HEK293 (cell line): Measurements from ENCODE around the gene TRIM44.

Source experiments
- FEZF1 ChIP-seq: fragments of 450-650 bp; formaldehyde crosslinking; IDR thresholded peaks from 2 replicates; pipeline ENCODE4 v1.5.1; 2016; ENCODE audit warnings: missing biosample characterization, missing genetic modification characterization
- REPIN1 ChIP-seq: fragments of 450-650 bp; formaldehyde crosslinking; IDR thresholded peaks from 2 replicates; pipeline ENCODE4 v1.5.1; 2017; ENCODE audit warnings: missing biosample characterization, missing genetic modification characterization, low read depth
- SP3 ChIP-seq: fragments of 450-650 bp; formaldehyde crosslinking; IDR thresholded peaks from 2 replicates; pipeline ENCODE4 v1.5.1; 2016; ENCODE audit warnings: missing biosample characterization, missing genetic modification characterization
- ZBTB10 ChIP-seq: fragments of 450-650 bp; formaldehyde crosslinking; IDR thresholded peaks from 2 replicates; pipeline ENCODE4 v1.5.1; 2016; ENCODE audit warnings: missing biosample characterization, missing genetic modification characterization
- ZBTB7A ChIP-seq: fragments of 450-650 bp; formaldehyde crosslinking; IDR thresholded peaks from 2 replicates; pipeline ENCODE4 v1.5.1; 2016; ENCODE audit warnings: low read depth, missing biosample characterization, missing genetic modification characterization
- ZNF121 ChIP-seq: fragments of 450-650 bp; formaldehyde crosslinking; IDR thresholded peaks from 2 replicates; pipeline ENCODE4 v1.5.1; 2016; ENCODE audit warnings: missing biosample characterization, missing genetic modification characterization
- ZNF18 ChIP-seq: fragments of 450-650 bp; formaldehyde crosslinking; IDR thresholded peaks from 2 replicates; pipeline ENCODE4 v1.5.1; 2016; ENCODE audit warnings: missing biosample characterization, missing genetic modification characterization
- ZNF202 ChIP-seq: fragments of 450-650 bp; formaldehyde crosslinking; IDR thresholded peaks from 2 replicates; pipeline ENCODE4 v1.5.1; 2016; ENCODE audit warnings: missing biosample characterization, missing genetic modification characterization, borderline replicate concordance
- ZNF302 ChIP-seq: fragments of 450-650 bp; formaldehyde crosslinking; IDR thresholded peaks from 2 replicates; pipeline ENCODE4 v1.5.1; 2016; ENCODE audit warnings: missing biosample characterization, missing genetic modification characterization, low read depth
- ZNF354C ChIP-seq: fragments of 450-650 bp; formaldehyde crosslinking; IDR thresholded peaks from 2 replicates; pipeline ENCODE4 v1.5.1; 2016; ENCODE audit warnings: missing biosample characterization, missing genetic modification characterization, low read depth, borderline replicate concordance
- ZNF416 ChIP-seq: fragments of 450-650 bp; formaldehyde crosslinking; IDR thresholded peaks from 2 replicates; pipeline ENCODE4 v1.5.1; 2016; ENCODE audit warnings: missing biosample characterization, missing genetic modification characterization
- ZNF544 ChIP-seq: fragments of 450-650 bp; formaldehyde crosslinking; IDR thresholded peaks from 2 replicates; pipeline ENCODE4 v1.5.0; 2017; ENCODE audit warnings: missing biosample characterization, missing genetic modification characterization
- ZNF549 ChIP-seq: fragments of 450-650 bp; IDR thresholded peaks from 2 replicates; pipeline ENCODE4 v1.5.1; 2018; ENCODE audit warnings: missing biosample characterization, missing genetic modification characterization, mild to moderate bottlenecking, inconsistent platforms, moderate library complexity
- ZNF580 ChIP-seq: fragments of 450-650 bp; formaldehyde crosslinking; IDR thresholded peaks from 2 replicates; pipeline ENCODE4 v1.5.1; 2016; ENCODE audit warnings: missing biosample characterization, missing genetic modification characterization
- ZNF596 ChIP-seq: fragments of 450-650 bp; IDR thresholded peaks from 2 replicates; pipeline ENCODE4 v1.5.0; 2018; ENCODE audit warnings: missing biosample characterization, mild to moderate bottlenecking, missing genetic modification characterization, moderate library complexity
- ZNF664 ChIP-seq: fragments of 450-650 bp; formaldehyde crosslinking; IDR thresholded peaks from 2 replicates; pipeline ENCODE4 v1.5.1; 2016; ENCODE audit warnings: missing biosample characterization, missing genetic modification characterization
- ZNF701 ChIP-seq: fragments of 450-650 bp; formaldehyde crosslinking; IDR thresholded peaks from 2 replicates; pipeline ENCODE4 v1.5.1; 2016; ENCODE audit warnings: missing biosample characterization, missing genetic modification characterization
- ZNF707 ChIP-seq: fragments of 450-650 bp; formaldehyde crosslinking; IDR thresholded peaks from 2 replicates; pipeline ENCODE4 v1.5.1; 2016; ENCODE audit warnings: missing biosample characterization, missing genetic modification characterization
- ZNF768 ChIP-seq: fragments of 450-650 bp; formaldehyde crosslinking; IDR thresholded peaks from 2 replicates; pipeline ENCODE4 v1.5.1; 2018; ENCODE audit warnings: missing biosample characterization, mild to moderate bottlenecking, missing genetic modification characterization
- ZNF830 ChIP-seq: fragments of 450-650 bp; IDR thresholded peaks from 2 replicates; pipeline ENCODE4 v1.5.0; 2018; ENCODE audit warnings: missing biosample characterization, missing genetic modification characterization, low read depth, mild to moderate bottlenecking, moderate library complexity
- ZXDB ChIP-seq: fragments of 450-650 bp; formaldehyde crosslinking; IDR thresholded peaks from 2 replicates; pipeline ENCODE4 v1.5.1; 2016; ENCODE audit warnings: missing biosample characterization, missing genetic modification characterization
- TF ChIP-seq, protein P1 (sequence below): fragments of 450-650 bp; formaldehyde crosslinking; IDR thresholded peaks from 2 replicates; pipeline ENCODE4 v1.5.1; 2017; ENCODE audit warnings: missing biosample characterization, mild to moderate bottlenecking, missing genetic modification characterization, moderate library complexity
- TF ChIP-seq, protein P2 (sequence below): fragments of 450-650 bp; formaldehyde crosslinking; IDR thresholded peaks from 2 replicates; pipeline ENCODE4 v1.5.1; 2016; ENCODE audit warnings: missing biosample characterization, missing genetic modification characterization
- TF ChIP-seq, protein P3 (sequence below): fragments of 450-650 bp; formaldehyde crosslinking; IDR thresholded peaks from 2 replicates; pipeline ENCODE4 v1.5.1; 2016; ENCODE audit warnings: missing biosample characterization, missing genetic modification characterization, borderline replicate concordance
- TF ChIP-seq, protein P4 (sequence below): fragments of 450-650 bp; formaldehyde crosslinking; IDR thresholded peaks from 2 replicates; pipeline ENCODE4 v1.5.1; 2017; ENCODE audit warnings: missing biosample characterization, missing genetic modification characterization

The TRIM44 gene

GRCh38 chr11:35621620-35622019 lies 41.0 kb upstream of the TRIM44 start (continued):
- TF ChIP-seq, protein P1, sequence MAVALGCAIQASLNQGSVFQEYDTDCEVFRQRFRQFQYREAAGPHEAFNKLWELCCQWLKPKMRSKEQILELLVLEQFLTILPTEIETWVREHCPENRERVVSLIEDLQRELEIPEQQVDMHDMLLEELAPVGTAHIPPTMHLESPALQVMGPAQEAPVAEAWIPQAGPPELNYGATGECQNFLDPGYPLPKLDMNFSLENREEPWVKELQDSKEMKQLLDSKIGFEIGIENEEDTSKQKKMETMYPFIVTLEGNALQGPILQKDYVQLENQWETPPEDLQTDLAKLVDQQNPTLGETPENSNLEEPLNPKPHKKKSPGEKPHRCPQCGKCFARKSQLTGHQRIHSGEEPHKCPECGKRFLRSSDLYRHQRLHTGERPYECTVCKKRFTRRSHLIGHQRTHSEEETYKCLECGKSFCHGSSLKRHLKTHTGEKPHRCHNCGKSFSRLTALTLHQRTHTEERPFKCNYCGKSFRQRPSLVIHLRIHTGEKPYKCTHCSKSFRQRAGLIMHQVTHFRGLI (tag by site-specific recombination), result no peak
- TF ChIP-seq ZXDB (tag by site-specific recombination) (peak; percentile 62), ZNF416 (tag by site-specific recombination) (no peak), ZNF202 (tag by site-specific recombination) (no peak), ZNF664 (tag by site-specific recombination) (no peak), FEZF1 (tag by site-specific recombination) (peak; percentile 89), SP3 (tag by site-specific recombination) (no peak), ZNF302 (tag by site-specific recombination) (no peak), ZNF549 (tag by site-specific recombination) (no peak), ZNF121 (tag by site-specific recombination) (no peak), ZNF768 (tag by site-specific recombination) (no peak), ZNF580 (tag by site-specific recombination) (peak; percentile 54; the same call in 1 of the 2 replicates), ZNF544 (tag by site-specific recombination) (no peak), REPIN1 (no peak), ZBTB10 (tag by site-specific recombination) (no peak), ZBTB7A (tag by site-specific recombination) (no peak), ZNF707 (tag by site-specific recombination) (no peak), ZNF830 (tag by site-specific recombination) (no peak), ZNF701 (tag by site-specific recombination) (no peak), ZNF596 (tag by site-specific recombination) (no peak), ZNF18 (tag by site-specific recombination) (peak; percentile 15; the same call in 1 of the 2 replicates), ZNF354C (no peak)
- TF ChIP-seq, protein P2, sequence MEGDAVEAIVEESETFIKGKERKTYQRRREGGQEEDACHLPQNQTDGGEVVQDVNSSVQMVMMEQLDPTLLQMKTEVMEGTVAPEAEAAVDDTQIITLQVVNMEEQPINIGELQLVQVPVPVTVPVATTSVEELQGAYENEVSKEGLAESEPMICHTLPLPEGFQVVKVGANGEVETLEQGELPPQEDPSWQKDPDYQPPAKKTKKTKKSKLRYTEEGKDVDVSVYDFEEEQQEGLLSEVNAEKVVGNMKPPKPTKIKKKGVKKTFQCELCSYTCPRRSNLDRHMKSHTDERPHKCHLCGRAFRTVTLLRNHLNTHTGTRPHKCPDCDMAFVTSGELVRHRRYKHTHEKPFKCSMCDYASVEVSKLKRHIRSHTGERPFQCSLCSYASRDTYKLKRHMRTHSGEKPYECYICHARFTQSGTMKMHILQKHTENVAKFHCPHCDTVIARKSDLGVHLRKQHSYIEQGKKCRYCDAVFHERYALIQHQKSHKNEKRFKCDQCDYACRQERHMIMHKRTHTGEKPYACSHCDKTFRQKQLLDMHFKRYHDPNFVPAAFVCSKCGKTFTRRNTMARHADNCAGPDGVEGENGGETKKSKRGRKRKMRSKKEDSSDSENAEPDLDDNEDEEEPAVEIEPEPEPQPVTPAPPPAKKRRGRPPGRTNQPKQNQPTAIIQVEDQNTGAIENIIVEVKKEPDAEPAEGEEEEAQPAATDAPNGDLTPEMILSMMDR (tag by site-specific recombination), result no peak
- TF ChIP-seq, protein P3, sequence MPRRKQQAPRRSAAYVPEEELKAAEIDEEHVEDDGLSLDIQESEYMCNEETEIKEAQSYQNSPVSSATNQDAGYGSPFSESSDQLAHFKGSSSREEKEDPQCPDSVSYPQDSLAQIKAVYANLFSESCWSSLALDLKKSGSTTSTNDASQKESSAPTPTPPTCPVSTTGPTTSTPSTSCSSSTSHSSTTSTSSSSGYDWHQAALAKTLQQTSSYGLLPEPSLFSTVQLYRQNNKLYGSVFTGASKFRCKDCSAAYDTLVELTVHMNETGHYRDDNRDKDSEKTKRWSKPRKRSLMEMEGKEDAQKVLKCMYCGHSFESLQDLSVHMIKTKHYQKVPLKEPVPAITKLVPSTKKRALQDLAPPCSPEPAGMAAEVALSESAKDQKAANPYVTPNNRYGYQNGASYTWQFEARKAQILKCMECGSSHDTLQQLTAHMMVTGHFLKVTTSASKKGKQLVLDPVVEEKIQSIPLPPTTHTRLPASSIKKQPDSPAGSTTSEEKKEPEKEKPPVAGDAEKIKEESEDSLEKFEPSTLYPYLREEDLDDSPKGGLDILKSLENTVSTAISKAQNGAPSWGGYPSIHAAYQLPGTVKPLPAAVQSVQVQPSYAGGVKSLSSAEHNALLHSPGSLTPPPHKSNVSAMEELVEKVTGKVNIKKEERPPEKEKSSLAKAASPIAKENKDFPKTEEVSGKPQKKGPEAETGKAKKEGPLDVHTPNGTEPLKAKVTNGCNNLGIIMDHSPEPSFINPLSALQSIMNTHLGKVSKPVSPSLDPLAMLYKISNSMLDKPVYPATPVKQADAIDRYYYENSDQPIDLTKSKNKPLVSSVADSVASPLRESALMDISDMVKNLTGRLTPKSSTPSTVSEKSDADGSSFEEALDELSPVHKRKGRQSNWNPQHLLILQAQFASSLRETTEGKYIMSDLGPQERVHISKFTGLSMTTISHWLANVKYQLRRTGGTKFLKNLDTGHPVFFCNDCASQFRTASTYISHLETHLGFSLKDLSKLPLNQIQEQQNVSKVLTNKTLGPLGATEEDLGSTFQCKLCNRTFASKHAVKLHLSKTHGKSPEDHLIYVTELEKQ (tag by site-specific recombination), result no peak
- TF ChIP-seq, protein P4, sequence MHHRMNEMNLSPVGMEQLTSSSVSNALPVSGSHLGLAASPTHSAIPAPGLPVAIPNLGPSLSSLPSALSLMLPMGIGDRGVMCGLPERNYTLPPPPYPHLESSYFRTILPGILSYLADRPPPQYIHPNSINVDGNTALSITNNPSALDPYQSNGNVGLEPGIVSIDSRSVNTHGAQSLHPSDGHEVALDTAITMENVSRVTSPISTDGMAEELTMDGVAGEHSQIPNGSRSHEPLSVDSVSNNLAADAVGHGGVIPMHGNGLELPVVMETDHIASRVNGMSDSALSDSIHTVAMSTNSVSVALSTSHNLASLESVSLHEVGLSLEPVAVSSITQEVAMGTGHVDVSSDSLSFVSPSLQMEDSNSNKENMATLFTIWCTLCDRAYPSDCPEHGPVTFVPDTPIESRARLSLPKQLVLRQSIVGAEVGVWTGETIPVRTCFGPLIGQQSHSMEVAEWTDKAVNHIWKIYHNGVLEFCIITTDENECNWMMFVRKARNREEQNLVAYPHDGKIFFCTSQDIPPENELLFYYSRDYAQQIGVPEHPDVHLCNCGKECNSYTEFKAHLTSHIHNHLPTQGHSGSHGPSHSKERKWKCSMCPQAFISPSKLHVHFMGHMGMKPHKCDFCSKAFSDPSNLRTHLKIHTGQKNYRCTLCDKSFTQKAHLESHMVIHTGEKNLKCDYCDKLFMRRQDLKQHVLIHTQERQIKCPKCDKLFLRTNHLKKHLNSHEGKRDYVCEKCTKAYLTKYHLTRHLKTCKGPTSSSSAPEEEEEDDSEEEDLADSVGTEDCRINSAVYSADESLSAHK (tag by site-specific recombination), result peak; percentile 60
